Measurements from ENCODE around the gene FBXO2. TPM values are rescaled to one million over a fixed set of nuclear protein-coding genes. Genes with fewer than 3 reads are reported as not detected.
A peak's percentile ranks its signal among the peaks of the same experiment; 100 is the strongest.
"Not testable (repeated sequence)": the region's sequence is repeated elsewhere in the genome, so short reads cannot be mapped to it uniquely, and the experiment has no call there.

The FBXO2 gene
- total and polyA plus RNA-seq, 2 experiments from 2014 or later, result 20.9 to 28.3 TPM

DNA sequence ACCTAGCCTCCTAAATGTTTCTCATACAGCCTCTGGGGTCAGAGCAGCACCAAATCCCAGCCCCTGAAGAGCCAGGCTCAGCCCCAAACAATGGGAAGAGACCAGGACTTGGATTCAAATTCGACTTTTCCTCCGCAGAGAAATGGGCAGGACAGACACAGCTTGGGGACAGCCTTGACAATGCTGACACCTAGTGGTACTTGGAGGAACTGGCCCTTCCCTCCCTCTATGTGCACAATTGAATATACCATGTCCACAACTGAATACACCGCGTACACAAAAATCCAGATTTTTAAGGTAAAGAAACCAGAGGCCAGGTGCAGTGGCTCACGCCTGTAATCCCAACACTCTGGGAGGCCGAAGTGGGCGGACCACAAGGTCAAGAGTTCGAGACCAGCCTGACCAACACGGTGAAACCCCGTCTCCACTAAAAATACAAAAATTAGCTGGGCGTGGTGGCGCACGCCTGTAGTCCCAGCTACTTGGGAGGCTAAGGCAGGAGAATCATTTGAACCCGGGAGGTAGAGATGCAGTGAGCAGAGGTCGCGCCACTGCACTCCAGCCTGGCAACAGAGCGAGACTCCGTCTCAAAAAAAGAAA, 11.7 kb downstream of the FBXO2 start:
- H3K9me3 ChIP-seq (ENCODE audit: low read depth); H3K4me1 ChIP-seq (ENCODE audit: low read depth); H3K27me3 ChIP-seq; H3K4me3 ChIP-seq; H3K27ac ChIP-seq; H3K36me3 ChIP-seq: not testable (repeated sequence)
- peak; percentile 66 to 75 for DNase-seq (ENCODE audit: low read depth in 1 of 2, low spot score in 1 of 2)
- TF ChIP-seq CTCF (IDR thresholded peaks at IDR 0.05; ENCODE audit: low read depth, low read length), result peak; percentile 97

GRCh38 chr1:11641776-11642305, 12.4 kb downstream of the FBXO2 start:
- Histone ChIP-seq H3K9me3 (ENCODE audit: low read depth) (no peaks in the 10 kb centered on the region), H3K27me3 (peaks cover 5% of the 10 kb centered on the region), H3K36me3 (no peaks in the 10 kb centered on the region), H3K27ac (no peak overlapping the region), H3K4me3 (no peak overlapping the region), H3K4me1 (ENCODE audit: low read depth) (no peaks in the 10 kb centered on the region)
- DNase-seq (ENCODE audit: low read depth in 1 of 2, low spot score in 1 of 2), result no peak
- TF ChIP-seq CTCF (IDR thresholded peaks at IDR 0.05; ENCODE audit: low read depth, low read length), result no peak

- Histone ChIP-seq H3K4me1 (ENCODE audit: low read depth) (no peaks in the 10 kb centered on the region), H3K27ac (no peak overlapping the region), H3K4me3 (no peak overlapping the region), H3K36me3 (no peaks in the 10 kb centered on the region), H3K27me3 (peaks cover 5% of the 10 kb centered on the region), H3K9me3 (ENCODE audit: low read depth) (no peaks in the 10 kb centered on the region)
- DNase-seq (ENCODE audit: low read depth in 1 of 2, low spot score in 1 of 2), result no peak
- TF ChIP-seq CTCF (IDR thresholded peaks at IDR 0.05; ENCODE audit: low read depth, low read length), result no peak
These were observed 13.3 kb downstream of the FBXO2 start for GRCh38 chr1:11640944-11641343.

DNA sequence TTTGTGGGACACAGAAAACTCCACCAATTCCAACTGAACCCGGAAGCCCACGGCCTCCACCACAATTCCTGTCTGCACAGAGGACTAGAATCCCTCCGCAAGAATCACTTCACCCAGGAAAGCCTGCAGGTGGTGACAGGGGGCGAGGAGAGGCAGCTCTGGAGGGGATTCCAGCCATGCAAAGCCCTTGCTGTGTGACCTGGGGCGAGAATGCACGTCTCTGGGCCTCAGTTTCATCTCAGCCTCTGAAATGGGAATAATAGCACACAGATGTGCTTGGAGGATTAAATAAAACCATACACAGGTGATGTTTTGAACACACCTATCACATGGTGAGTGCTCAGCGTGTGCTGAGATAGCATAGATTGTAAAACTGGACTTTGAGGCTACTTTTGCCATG, 14.1 kb downstream of the FBXO2 start:
- Histone ChIP-seq H3K9me3 (ENCODE audit: low read depth) (no peaks in the 10 kb centered on the region), H3K4me1 (ENCODE audit: low read depth) (no peaks in the 10 kb centered on the region)

DNA sequence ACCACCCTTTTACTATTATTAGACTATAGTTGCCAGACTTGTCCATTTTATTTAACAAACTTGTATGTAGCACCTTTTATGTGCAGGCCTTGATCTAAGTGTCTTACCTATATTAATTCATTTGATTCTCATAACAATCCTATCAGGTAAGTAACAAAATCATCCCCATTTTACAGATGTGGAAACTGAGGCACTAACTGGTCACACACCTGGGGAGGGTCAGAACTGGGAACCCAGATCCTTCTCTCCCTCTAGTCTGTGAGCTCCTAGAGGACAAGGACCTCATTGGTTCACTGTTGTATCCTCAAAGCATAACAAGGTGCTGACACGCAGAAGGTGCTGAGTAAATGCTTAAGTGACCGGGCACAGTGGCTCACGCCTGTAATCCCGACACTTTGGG, 14.9 kb downstream of the FBXO2 start:
- no peak for TF ChIP-seq CTCF (IDR thresholded peaks at IDR 0.05; ENCODE audit: low read depth, low read length)
- Histone ChIP-seq H3K4me3 (no peak overlapping the region), H3K9me3 (ENCODE audit: low read depth) (no peaks in the 10 kb centered on the region), H3K36me3 (no peaks in the 10 kb centered on the region), H3K4me1 (ENCODE audit: low read depth) (no peaks in the 10 kb centered on the region), H3K27me3 (peaks cover 5% of the 10 kb centered on the region), H3K27ac (no peak overlapping the region)
- no peak for DNase-seq (ENCODE audit: low read depth in 1 of 2, low spot score in 1 of 2)

More for the DNA sequence above, 14.1 kb downstream of the FBXO2 start:
- no peak for DNase-seq (ENCODE audit: low read depth in 1 of 2, low spot score in 1 of 2)
- peaks cover 5% of the 10 kb centered on the region for H3K27me3 ChIP-seq
- no peak overlapping the region for H3K27ac ChIP-seq
- TF ChIP-seq CTCF (IDR thresholded peaks at IDR 0.05; ENCODE audit: low read depth, low read length), result no peak
- no peak overlapping the region for H3K4me3 ChIP-seq
- no peaks in the 10 kb centered on the region for H3K36me3 ChIP-seq
